CD4-positive, alpha-beta T cell treated with Interleukin-1 beta for 1 hour (primary cell): ENCODE measurements around the gene FBXL20.

Source experiments
- DNase-seq, 2 donors: peaks; one replicate each; pipeline ENCODE4 v3.0.0-alpha.2; 2020 to 2022

FBXL20 gene

DNA sequence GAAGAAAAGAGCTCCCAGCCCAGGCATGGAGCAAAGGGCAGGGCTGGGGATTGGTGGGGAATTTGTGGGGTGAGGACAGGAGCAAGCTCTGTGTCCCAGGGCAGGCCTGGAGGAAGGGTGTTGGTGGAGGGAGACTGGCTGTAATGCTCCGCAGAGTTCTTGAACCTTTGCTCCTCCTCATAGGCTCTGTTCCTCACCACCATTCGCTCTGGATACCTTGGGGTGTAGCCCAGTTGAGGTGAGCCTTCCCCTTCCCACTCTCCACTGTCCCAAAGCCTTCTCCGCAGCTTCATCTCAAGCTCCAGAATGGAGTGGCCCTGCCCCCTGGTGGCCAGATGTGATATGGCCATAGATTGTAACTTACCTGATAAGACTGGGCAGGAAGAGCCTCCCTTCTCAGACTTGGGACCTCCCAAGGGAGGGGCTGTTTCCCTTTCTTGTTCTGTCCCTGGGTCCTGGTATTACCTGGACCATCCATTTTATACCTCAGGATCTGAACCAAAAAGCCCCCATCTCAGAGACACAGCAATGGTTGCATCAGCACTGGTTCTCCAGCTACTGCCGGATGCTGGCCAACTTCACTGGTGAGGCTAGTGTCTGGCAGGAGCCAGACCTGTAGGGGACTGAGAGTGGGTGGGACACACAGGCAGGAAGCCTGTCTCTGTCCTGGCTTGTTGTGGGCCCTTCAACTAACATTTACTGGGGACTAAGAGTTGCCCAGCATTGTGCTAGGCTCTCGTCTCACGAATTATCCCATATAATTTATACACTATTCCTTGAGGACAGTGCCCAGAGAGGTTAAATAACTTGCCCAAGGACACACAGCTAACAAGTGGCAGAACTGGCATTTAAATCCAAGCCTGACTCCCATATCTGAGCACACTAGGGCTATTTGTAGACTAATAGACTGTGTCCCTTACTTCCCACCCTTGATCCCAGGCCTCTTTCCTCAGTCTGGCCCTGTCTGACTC, 156.5 kb downstream of the FBXL20 start:
- peak; percentile 77 to 84 for DNase-seq

DNA sequence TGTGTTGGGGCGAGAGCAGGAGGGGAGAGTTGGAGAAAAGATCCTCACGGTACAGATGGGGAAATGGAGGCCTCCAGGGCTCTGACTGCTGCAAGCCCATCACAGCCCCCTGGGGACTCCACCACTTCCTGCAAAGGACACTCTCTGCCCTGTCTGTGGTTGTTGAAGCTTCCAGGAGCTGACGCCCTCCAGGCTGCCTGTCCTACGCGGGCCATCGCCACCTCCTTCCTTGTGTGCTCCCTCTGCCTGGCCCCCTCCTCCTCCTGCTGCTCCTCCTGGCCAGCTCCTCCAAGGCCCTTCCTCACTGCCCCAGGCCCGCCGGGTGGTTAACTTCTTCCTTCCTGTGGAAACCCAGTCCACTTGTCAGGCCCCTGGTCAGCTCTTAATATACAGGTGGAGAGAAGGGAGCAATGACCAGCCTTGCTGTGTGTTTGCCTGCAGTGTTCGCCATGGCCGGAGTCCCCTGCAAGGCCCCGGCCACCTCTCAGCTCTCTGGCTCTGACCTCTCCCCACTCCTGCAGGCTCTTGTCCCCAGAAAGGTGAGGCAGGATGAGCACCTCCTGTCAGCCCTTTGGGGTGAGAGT, 157.3 kb downstream of the FBXL20 start:
- DNase-seq: no peak

DNA sequence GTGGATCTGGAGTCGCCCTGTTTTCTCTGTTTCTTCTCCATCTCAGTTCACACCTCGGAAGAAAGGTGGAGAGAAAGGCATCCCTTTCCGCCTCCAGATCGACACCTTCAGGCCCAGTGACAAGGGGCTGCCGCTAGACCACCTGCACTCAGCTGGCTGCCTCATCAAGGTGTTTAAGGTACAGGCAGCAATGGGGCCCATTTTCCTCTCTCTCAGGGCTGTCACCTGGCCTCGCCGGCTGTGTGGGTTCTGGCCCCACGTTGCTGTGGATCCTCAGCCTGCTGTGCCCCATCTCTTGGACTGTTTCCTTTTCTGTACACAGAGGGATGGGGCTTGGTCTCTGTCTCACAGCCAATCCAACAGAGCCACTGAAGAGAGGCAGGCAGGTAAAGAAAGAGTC, 158.3 kb downstream of the FBXL20 start:
- no peak for DNase-seq

DNA sequence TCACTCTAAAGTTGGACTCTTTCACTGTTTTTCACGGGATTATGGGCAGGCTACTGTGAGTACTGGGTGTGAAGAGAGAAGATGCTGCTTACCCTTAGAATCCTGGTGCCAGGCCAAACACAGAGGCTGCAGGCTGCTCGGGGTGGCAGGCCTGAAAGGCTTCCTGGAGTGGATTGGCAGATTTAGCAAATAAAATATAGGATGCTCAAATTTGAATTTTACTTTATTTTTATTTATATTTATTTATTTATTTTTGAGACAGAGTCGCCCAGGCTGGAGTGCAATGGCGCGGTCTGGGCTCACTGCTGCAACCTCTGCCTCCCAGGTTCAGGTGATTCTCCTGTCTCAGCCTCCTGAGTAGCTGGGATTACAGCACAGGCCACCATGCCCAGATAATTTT, 160.8 kb downstream of the FBXL20 start:
- no peak for DNase-seq

DNA sequence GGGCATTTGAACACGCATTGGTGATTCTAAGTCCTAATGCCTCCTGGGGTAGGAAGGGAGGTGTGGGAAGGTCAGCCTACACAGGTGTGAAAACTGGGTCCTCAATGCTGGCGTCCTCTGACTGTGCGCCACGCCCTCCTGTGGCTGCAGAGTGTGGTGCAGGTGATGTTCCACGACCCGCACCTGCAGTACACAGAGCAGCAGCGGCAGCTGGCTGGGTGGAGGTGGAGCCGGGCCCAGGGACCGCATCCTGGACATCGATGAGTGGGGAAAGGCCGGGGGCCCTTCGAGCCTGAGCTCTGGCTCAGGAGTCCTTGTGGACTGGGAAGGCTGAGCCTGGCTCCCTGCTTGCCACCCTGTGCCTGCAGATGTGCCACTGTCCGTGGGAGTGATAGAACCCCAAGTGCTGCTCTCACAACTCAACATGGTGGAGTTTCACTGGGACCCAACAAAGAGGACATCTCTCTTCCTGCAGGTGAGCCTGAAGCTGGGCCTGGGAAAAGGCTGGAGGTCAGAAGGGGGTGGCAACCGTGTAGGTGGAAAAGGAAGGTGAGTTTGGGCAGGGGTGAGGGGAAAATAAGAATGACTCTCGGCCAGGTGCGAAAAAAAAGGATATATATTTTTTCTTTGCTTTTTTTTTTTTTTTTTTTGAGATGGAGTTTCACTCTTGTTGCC, 161.6 kb downstream of the FBXL20 start:
- DNase-seq: peak; percentile 77 to 79

DNA sequence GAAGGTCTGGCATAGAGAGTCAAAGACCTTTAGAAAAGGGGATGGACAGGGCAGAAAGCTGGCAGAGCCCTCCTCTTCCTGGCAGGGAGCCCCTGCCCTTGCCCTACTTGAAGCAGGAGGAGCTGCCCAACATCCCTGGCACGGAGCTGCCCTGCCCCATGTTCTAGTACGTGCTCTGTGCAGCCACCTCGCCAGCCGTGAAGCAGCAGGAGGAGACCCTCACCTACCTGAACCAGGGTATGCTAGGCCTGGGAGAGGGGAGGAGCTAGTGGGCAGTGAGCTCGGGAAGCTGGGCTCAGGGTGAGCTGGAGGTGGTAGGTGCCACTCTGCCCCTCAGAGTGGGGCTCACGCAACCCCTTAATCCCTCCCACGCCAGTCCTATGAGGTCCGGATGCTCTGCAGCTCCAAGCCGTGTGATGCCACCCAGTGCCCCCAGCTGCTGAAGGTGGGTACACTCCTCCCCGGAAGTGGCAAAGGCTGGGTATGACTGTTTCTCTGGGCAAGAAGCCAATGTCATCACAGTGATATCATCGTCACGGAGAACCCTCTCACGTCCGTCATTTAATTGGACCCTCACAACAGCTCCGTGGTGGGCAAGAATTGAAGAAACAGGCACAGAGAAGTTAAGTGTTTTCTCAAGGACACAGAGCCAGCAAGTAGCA, 163.0 kb downstream of the FBXL20 start:
- peak; percentile 88 to 89 for DNase-seq

DNA sequence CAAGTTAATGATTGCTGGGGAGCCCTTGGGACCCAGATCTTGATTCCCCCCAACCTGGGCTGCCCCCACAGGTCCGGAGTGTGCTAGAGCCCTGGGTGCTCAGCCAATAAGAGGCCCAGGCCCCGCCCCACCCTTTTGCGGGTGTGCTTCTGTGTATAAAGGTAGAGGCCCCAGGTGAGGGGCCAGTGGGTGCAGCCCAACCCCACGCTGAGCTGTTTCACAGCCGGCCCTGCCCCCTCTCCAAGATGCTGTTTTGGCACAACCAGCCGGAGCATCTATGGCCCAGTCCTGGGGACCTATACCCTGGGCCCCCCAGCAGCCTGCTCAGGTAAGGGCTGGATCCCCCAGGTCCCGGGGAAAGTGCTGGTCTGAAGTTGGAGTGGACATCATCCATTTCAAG, 163.8 kb downstream of the FBXL20 start:
- DNase-seq: no peak

DNA sequence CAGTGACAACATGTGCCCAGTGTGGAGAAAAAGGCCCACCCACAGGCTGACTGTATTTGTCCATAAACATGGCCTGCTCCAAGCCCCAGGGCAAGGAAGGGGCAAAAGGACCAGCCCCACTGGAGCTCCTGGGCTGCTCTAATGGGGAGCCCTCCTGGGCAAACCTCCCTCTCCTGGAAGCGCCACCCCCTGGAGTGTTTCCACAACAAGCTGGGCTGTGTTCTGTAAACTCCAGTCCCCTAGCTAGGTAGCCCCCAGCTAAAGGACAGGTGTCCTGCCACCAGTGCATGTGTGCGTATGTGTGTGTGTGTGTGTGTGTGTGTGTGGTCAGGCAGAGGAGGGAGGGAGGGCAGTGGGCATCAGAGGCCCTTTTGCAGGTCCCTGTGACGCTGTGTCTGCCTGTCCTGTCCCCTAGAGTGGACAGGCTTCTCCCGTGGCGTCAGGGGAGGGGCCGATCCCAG, 164.4 kb downstream of the FBXL20 start:
- DNase-seq: no peak

DNA sequence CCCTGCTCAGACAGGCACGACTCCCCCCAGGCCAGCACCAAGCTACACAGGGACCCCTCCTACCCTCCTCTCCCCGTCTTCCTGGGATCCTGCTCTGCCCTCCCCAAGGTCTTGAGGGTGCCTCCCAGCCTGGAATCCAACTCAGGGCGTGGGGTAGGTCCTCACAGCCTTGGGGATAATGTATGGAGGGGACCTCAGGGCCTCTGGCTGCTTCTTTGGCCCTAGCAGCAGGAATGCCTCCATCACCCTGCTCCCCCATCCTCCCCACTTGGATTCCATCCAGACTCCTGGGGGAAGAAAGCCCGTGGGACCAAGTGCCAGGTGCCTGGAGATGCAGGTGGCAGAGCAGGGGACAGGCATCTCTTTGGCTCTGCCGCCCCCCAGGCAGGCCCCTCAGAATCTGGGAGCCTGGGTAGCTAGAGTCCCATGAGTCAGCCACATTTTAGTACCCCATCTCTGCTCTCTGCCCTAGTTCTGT, 164.9 kb downstream of the FBXL20 start:
- DNase-seq: no peak

DNA sequence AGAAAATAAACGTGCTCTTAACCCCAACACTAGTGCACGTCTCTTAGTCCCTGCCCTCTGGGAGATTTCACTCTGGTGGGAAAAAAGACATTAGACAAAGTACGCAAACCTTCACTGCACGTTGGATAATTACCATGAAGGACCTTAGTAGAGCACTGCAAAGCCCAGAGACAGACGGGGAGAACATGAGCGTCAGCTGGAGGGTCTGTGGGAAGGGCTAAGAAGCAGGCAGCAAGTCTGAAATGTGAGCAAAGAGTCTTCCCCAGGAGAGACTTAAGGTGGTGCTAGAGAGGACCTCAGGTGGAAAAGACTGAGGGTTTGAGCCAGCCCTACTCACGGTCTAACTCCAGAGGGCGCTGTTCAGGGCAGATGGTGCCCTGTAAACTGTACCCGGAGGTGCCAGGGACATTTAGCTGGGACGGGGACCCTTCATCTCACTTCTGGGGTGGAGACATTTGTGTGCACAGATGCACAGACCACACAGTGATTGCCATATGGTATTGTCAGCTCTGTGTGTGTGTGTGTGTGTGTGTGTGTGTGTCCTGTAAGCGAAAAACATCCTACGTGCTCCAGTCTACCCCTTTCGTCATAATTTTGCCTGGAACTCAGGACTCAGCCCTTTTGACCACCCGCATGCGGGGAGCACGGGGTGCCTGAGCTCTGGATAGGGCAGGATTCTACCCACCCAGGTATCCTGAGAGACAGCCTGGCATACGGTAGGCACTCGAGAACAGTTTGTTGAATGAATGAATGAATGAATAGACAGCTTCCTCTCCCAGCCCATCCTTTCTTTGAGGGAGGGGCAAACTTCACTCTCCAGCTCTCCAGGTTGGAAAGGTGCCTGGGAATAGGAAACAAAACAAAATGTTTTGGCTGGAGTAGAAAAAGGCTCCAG, 165.6 kb downstream of the FBXL20 start:
- DNase-seq: peak; percentile 56 to 69

DNA sequence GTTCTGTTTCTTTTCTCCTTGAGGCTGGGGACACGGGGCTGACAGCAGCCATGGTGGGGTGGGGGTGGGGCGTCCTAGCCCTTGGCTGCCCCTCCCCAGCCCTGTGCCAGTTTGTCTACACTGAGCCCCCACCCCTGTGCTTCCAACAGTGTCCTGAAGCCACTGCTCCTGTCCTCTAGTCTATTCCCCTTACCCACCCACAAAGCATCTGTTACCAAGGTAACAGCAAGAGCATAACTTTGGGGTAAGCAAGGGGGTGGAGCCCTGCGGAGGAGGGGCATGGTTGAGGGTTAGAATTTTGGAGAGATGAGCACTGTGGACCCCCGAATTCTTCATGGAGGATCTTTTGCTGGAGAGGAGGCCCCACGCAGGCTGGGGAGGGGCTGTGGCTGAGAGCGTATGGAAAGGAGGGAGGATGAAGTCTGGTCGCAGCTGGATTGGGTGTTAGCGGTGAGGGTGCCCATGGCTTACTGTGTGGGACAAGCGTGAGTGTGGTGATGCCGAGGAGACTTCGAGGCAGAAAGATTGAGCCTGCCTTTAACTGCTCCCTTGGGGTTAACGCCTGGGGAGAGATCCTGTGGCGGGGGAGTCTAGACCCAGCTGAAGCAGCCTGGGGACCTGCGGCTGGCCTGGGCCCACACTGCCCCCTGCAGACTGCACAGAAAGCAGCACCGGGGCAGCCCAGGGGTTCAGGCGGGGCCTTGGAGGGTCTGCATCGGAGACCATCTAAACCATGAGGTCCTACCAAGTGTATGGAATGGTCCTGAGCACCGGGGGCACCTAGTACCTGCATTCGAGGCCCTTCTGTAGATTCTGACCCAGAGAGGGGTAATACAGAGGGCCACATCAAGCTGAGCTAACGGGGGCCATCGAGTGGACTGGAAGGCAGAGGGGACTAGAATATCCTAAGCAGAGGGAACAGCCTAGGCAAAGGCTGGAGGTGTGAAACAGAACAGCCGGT, 169.6 kb downstream of the FBXL20 start:
- DNase-seq: peak; percentile 67 to 73

DNA sequence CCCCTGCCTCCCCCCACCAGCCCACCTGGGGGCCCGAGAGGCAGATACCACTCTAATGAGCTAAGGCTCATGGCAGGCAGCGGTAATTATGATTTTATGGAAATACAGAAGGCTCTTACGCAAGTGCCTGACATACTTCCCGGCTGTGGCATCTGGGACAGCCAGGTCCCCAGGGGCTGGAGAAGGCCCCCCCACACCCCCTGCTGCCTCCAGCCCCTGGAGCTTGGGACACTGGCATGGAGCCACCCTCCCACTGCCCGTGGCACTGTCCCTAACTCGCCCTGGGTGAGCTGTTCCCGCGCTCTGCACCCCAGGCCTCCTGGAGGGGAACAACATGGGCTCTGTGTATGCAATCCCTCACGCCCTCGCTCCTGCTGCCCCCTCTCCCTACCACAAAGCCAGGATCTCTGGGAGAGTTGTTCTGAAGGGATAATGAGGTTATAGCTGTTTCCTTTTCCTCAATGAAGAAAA, 170.3 kb downstream of the FBXL20 start:
- no peak for DNase-seq

DNA sequence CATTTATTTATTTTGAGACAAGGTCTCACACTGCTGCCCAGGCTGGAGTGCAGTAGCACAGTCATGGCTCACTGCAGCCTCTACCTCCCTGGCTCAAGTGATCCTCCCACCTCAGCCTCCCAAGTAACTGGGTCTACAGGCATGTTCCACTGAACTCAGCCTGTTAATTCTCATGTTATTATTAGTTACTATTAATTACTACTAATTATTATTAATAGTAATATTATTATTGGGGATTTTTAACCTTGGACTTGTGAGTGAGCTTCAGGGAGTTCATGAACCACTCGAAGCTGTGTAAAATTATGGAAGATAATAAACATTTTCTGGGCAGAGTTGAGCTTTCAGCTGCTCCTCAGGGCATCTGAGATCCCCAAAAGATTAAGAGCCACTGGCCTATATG, 171.1 kb downstream of the FBXL20 start:
- no peak for DNase-seq

DNA sequence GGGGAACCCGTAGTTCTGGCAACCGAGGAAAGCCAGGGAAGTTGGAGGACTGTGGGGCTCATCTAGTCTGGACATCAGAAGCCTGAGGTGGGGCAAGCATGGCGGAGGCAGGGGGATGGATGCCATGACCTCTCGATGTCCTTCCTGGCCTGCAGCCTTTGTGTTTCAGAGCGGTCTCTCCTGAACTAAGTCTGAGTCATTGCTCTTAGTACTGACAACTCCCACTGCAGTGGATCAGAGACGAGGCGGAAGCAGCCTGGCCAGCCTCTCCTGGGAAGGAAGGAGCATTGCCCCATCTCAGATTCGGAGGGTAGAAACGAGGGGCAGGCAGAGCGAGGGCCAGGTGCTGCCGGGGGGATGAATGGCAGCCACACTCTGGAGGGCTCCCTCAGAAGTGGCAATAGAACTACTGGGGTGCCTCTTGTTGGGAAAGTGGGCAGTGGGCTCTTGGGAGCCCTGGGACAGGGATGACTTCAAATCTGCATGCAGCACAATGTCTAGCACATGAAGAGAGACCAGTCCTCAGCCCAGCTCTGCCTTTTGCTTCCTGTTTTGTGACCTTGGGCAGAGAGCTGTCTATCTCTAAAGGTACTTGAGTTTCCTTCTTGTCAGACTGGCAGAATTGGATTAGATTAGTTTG, 172.0 kb downstream of the FBXL20 start:
- DNase-seq: no peak

DNA sequence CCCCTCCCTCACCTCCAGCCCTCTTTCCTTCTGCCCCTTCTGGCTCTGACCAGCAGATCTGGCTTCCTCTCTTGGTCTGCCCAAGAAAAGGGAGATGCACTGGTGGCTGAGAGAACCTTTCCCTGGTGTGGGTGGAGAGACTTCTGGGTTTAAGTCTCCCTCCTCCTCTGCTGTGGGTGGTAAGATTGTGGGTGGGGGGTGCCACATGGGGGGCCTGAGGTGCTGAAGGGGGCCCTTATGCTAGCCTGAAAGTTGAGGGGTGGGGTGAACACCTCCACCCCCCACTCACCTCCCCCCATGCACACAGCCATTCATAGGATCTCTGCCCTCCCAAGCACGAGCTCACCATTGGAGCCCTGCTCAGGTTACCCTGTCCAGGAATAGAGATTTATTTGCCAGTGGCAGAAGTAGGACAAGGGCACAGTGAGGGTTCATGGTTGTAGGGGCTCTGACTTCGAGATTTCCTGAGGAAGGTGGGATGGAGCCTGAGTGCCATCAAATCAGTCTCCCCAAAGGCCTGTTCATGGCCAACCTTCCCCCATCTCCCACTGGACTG, 174.0 kb downstream of the FBXL20 start:
- DNase-seq: no peak

DNA sequence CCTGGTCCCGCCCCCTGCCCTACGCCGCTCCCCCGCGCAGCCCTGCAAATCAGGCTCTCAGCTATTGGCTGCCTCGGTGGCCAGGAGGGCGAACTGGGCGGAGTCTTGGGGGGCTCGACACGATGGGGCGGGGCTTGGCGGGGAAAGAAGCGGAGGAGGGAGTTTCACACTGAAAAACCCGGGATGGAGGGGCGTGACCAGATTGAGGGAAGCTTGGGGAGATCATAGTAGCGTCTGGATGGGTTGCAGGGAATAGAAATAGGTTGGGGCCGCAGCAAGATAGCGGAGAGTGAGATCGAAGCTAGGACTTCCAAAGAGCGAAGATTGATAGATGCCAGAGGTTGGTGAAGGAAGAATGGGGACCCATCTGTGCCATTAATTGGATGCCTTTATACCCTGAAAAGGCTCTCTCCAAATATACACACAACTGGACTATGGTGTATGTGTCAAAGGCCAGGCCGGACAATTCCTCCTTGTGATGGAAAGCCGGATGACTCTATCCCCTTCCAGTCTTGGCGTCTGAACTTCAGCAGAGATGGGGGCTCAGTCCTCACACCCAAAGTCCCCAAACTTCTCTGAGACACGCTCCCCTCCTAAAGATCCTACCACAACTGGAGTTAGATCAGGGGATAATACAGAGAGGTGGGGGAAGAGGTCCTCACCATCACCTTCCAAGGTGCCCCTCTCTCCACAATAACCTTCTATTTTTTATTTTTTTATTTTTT, 175.3 kb downstream of the FBXL20 start:
- DNase-seq: peak; percentile 60 to 67

DNA sequence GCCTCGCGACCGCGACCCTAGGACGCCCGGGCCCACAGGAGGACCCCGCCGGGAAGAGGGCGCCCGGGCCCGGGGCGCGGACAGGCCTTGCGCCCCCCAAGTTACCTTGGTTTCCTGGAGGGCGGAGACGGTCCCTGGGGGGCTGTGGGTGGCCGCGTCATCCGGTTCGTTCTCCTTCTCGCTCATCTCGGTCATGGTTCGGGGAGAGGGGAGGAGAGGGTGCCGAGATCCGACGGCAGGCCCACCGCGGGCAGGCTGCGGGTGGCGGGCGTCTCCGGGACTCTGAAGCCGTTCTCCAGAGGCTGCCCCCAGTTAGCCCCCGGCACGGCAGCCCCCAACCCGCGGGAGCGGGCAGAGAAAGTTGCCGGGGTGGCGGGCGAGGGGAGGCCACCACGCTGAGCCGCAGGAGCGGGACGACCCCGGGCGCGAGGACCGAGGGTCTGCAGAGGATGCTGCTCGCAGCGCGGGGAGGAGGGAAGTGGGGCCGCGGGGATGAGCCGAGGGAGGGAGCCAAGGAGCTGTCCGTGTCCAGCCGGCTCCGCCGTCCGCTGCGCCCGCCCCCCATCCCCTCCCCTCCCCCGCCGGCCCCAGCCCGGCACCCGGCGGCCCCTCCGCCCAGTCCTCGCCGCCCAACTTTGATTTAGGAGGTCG, 176.0 kb downstream of the FBXL20 start, which contains the start of gene STAC2:
STAC2 (minus strand) TSS at position 638 of the 651 bp plus-strand sequence; CDS start at position 195, 443 bp downstream.
- DNase-seq: peak in 1 of 2 donors; percentile 37

DNA sequence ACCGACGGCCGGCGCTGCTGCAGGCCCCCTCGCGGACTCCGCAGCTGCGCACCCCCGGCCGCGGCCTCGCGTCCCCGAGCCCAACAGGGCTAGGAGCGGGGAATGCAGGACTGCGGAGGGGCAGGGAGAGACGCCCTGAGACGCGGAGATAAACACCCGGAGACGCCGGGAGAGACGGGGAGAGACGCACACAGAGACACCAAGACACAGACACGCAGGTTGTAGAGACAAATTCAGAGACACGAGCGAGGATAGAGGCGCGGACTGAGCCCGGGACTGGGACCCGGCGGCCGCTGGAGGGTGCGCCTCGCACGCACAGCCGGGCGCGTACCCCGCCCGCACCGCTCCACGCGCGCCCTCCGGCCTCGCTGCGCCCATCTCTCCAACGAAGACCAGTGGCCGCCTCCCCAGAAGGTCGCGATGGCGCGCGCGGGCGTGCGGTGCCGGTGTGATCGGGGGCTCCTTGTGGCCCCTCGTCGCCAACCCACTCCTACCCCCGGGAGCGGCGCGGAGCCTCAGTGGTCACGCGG, 176.6 kb downstream of the FBXL20 start:
- no peak for DNase-seq
